ENCODE data around the gene AMOTL1. TPM values are rescaled to one million over a fixed set of nuclear protein-coding genes. Genes with fewer than 3 reads are reported as not detected.

AMOTL1 gene
- total and polyA plus RNA-seq, 2 donors (not counting 3 experiments of a cell fraction or from before 2014, with no cell fraction given): 12.5 to 37.8 TPM

DNA sequence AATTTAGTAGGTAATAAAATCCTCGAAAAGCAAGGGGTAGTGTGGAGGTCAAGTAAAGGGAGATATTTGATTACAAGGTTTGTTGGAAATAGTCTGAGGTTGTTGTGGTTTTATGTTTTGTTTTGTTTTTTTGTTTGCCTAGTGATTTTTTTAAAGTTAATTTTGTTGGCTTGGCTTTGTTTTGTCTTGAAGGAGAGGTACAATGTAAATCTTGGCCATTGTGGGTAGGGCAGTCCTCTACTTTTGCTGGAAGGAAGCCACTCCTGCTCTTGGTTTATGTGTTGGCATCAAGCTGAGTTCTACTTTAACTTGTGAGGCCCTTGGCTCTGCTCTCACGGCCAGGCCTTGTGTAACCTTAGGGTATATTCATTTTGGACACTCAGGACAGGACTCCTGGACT is 3.2 kb downstream of the AMOTL1 start:
- FAIRE-seq (no peak), DNase-seq (ENCODE audit: low read depth, low spot score) (no peak)
- dilution Hi-C loops (cut with MboI; ENCODE audit: extremely low pct_ligation_motif_present, low sequenced_read_pairs) (no loop called here), intact Hi-C loops (cut with micrococcal nuclease) (no loop called here)
- Histone ChIP-seq H3K36me3 (ENCODE audit: control insufficient read depth in 2 of 2, extremely low read depth in 1 of 2, insufficient read depth in 2 of 2, low read length in 2 of 2) (no peaks in the 10 kb centered on the region), H3K4me1 (ENCODE audit: control insufficient read depth, extremely low read depth, insufficient read depth, low read length) (peaks cover 24% of the 10 kb centered on the region), H3K4me2 (ENCODE audit: insufficient read depth, low read length) (no peak overlapping the region), H3K9me1 (replicated peaks; ENCODE audit: control insufficient read depth, extremely low read depth, insufficient read depth, low read length) (no peaks in the 10 kb centered on the region), H4K20me1 (replicated peaks; ENCODE audit: control insufficient read depth, extremely low read depth, insufficient read depth, low read length) (peaks cover 5% of the 10 kb centered on the region), H3K9me3 (replicated peaks; ENCODE audit: control insufficient read depth, insufficient read depth, low read length) (no peaks in the 10 kb centered on the region), H3K27me3 (ENCODE audit: control insufficient read depth in 2 of 2, insufficient read depth in 2 of 2, low read length in 2 of 2) (no peaks in the 10 kb centered on the region), H3K27ac (ENCODE audit: insufficient read depth, low read depth, low read length) (no peak overlapping the region), H2AFZ (ENCODE audit: low read depth, low read length) (no peak overlapping the region), H3K9ac (replicated peaks; ENCODE audit: extremely low read depth, insufficient read depth, low read length) (no peak overlapping the region), H3K79me2 (ENCODE audit: control insufficient read depth, insufficient read depth, low read length) (peaks cover 76% of the 10 kb centered on the region), H3K4me3 (replicated peaks in 1 of 3; ENCODE audit: insufficient read depth in 1 of 3, low read depth in 1 of 3, low read length in 3 of 3) (no peak overlapping the region)
- TF ChIP-seq FOS (IDR thresholded peaks at IDR 0.05; ENCODE audit: borderline replicate concordance, insufficient read depth, low read length) (no peak), EZH2 (IDR thresholded peaks at IDR 0.05; ENCODE audit: borderline replicate concordance, low read depth, low read length, severe bottlenecking) (no peak), JUN (IDR thresholded peaks at IDR 0.05; ENCODE audit: borderline replicate concordance, insufficient read depth, insufficient read length, low read depth) (no peak), MYC (IDR thresholded peaks at IDR 0.05; ENCODE audit: low read depth, low read length) (no peak), POLR2A (IDR thresholded peaks at IDR 0.05; ENCODE audit: low read depth, low read length) (no peak), GATA2 (IDR thresholded peaks at IDR 0.05; ENCODE audit: insufficient read depth, insufficient read length, low read depth, low read length) (no peak), POLR2AphosphoS5 (IDR thresholded peaks at IDR 0.05; ENCODE audit: insufficient read depth, low read depth, low read length) (no peak)
- TF ChIP-seq, protein P1, sequence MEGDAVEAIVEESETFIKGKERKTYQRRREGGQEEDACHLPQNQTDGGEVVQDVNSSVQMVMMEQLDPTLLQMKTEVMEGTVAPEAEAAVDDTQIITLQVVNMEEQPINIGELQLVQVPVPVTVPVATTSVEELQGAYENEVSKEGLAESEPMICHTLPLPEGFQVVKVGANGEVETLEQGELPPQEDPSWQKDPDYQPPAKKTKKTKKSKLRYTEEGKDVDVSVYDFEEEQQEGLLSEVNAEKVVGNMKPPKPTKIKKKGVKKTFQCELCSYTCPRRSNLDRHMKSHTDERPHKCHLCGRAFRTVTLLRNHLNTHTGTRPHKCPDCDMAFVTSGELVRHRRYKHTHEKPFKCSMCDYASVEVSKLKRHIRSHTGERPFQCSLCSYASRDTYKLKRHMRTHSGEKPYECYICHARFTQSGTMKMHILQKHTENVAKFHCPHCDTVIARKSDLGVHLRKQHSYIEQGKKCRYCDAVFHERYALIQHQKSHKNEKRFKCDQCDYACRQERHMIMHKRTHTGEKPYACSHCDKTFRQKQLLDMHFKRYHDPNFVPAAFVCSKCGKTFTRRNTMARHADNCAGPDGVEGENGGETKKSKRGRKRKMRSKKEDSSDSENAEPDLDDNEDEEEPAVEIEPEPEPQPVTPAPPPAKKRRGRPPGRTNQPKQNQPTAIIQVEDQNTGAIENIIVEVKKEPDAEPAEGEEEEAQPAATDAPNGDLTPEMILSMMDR (IDR thresholded peaks at IDR 0.05; ENCODE audit: extremely low read depth in 1 of 2, insufficient read depth in 1 of 2, low read depth in 1 of 2, low read length in 2 of 2): no peak
- TF ChIP-seq, protein P2, sequence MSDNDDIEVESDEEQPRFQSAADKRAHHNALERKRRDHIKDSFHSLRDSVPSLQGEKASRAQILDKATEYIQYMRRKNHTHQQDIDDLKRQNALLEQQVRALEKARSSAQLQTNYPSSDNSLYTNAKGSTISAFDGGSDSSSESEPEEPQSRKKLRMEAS (IDR thresholded peaks at IDR 0.05; ENCODE audit: insufficient read depth, insufficient read length): no peak
- no TSS peak for BruUV-seq (replicated peaks)
- POLR2A ChIA-PET: no interaction called here
- CTCF ChIA-PET: interaction anchor here (0.6 to 2.6 kb wide), 6 partner anchors 9 to 1503 kb away, joined by 3 to 6 read pairs (median 4); no protein-coding TSS in a partner anchor

All from endothelial cell of umbilical vein (primary cell).